Occipital lobe (tissue), 3 donors: ENCODE results near the gene REEP1. TPM values are rescaled to one million over a fixed set of nuclear protein-coding genes. Genes with fewer than 3 reads are reported as not detected.

Experiments used
- DNase-seq: peaks from one replicate; lab custom pipeline; 2025; lab: John Stamatoyannopoulos, UW
- small RNA-seq: library from RNA; depleted of rRNA; stranded (forward); fragments of <200 nt; gene quantifications from one replicate; pipeline ENCODE3, GENCODE V24; 2014
- total RNA-seq: library from RNA; depleted of rRNA; stranded (reverse); fragments of >200 nt; gene quantifications from one replicate; pipeline ENCODE4 v1.2.3, GENCODE V29; 2014

Gene REEP1
- total RNA-seq, 1 donor from 2014 or later: 156 TPM

DNA sequence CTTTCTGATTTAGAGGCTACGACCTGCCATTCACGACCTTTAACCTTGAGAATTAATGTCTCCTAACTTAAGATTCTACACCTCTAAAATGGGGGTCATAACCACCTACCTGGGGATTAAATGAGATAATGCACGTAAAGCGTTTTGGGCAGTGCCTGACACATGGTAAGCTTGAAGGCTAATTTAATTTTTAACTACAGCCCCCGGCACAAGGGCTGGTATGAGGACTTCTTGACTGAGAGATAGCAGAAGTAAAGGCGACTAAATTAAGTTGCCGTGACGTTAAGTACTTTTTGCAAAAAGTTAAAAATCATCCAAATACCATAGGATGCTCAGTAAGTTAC is 137.6 kb downstream of the REEP1 start:
- DNase-seq: no peak

- DNase-seq: no peak
Observed at GRCh38 chr2:86195808-86196387, 141.5 kb downstream of the REEP1 start.

DNA sequence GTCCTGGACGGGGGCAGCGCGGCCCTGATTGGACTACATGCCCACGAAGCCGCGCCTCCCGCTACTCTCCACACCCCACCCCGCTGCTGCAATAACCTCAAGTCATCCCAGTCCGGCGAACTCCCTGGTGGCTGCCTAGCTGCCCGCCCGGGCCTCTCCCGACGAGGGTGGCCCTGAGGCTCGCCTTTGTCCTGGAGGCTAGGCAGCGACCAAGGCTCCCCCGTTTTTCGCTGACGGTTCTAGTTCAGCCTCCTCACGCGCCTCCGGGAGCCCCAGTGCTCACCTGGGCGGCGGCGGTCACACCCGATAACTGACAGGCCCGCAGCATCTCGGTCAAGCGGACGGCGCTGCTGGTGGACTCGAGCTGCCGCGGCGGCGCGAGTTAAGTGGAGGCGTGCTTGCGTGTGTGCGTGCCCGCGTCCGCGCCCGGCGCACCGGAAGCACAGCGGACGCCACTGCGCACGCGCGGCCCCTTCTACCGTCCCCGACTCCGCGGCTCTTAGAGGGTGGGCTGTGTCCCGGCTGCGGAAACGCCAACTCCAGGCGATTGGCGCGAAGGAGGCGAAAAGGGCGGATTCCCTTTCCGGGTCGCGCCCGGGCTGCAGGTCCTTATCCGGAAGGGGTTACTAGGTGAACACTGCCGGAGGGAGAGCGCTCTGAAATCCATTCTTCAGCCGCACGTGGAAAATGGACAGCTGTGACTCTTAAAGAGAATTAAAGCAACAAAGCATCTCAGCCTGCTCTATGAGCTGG is 142.2 kb downstream of the REEP1 start, which contains the start of gene IMMT:
Gene IMMT, minus strand, starts transcription at position 408 of the 753 bp plus-strand sequence. Its CDS starts 80 bp downstream, at position 328.
- DNase-seq: peak; percentile 94

DNA sequence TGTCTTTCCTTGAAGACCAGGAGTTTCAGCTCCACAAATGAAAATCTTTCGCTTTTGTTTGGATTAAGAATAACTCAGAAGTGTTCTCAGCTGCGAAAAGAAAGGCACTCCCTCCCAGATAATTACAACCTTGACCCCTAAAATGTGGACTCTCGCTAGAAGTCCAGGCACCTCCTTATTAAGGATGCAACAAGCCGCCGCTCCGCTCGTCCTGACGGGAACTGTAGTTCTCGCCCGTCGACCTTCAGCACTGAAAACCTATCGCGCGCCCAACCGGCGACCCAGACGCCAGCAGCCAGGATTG is 142.7 kb downstream of the REEP1 start:
- DNase-seq: no peak

- no peak for DNase-seq
Observed at GRCh38 chr2:86193901-86194567, 143.4 kb downstream of the REEP1 start.

DNA sequence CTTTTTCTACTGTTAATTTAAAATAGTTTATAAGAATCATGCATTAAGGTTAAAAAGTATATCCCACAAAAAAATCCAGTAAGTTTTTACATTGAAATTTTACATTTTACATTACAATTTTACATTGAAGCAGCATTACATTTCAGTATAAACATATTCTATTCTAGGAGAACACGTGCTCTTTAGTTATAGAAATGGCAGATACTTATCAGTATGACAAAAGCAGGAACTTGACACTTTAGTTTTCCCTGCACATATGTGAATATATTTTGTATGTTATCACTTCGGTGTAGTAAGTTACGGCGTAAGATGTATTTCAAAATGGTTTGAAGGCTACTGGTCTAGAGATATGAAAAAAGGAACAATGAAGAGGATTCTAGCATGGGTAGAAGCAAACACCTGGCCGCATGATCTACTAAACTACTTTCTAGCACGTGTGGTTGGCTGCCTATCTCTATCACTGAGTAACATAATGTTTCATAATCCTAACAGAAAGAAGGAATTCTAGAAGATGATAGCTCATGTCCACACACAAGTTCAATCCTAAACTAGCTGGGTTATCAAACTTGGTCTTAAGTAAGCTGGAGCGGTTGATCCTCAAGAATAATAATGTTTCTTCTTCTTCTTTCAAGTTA is 147.5 kb downstream of the REEP1 start:
- DNase-seq: no peak

DNA sequence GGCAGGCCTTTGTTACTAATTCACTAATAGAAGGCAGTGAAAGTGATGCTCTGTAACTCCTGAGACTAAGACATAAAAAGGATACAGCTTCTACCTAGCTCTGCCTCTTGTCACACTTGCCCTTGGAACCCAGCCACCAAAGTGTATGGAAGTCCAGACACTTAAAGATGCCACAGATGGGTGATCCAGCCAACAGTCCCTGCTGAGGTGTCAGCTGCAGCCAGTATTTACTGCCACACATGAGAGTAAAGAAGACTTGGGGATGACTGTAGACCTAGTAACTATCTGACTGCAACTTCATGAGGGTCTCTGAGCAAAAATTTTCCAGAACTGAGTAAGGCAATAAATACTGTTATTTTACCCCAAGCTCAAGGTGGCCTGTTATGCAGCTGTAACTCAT is 151.0 kb downstream of the REEP1 start:
- DNase-seq: no peak

GRCh38 chr2:86185517-86186212 is 151.8 kb downstream of the REEP1 start:
- DNase-seq: no peak

GRCh38 chr2:86176597-86176996 is 160.8 kb downstream of the REEP1 start:
- DNase-seq: no peak

GRCh38 chr2:86175828-86176227 is 161.6 kb downstream of the REEP1 start:
- DNase-seq: no peak

- no peak for DNase-seq
Observed at GRCh38 chr2:86174445-86174844, 163.0 kb downstream of the REEP1 start.

- no peak for DNase-seq
Observed at GRCh38 chr2:86172610-86173009, 164.8 kb downstream of the REEP1 start.

DNA sequence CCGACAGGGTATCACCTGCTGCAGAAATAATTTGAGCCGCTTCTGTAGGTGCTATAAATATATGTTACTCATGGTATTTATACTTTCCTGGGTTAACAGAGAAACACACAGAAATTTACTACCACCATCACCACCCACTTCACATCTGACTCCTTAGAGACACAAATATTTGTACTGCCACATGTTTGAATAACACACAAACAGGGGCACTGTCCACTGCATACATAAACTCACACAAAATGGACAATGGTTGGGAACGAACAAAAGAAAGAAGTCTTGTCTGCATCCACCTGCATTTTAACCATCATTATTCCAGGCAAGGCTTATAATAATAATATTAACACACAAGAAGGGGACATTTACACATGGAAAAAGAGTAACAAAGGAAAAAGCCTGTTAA is 166.1 kb downstream of the REEP1 start:
- DNase-seq: no peak

- no peak for DNase-seq
Observed at GRCh38 chr2:86170449-86170848, 167.0 kb downstream of the REEP1 start.

Small RNAs within 50 kb of the gene (small RNA-seq; reads per million reads assigned to genes)
- gene MIR4779: not detected
- gene RF00096: not detected
- not detected for gene RF00413

Other genes starting within 250 kb of the REEP1 start
- gene POLR1A, start 231.7 kb downstream of the REEP1 start, total RNA-seq: 9.5 TPM
- 114 TPM for gene PTCD3, start 231.4 kb downstream of the REEP1 start, total RNA-seq
- gene IMMT, start 142.2 kb downstream of the REEP1 start, total RNA-seq: 42.3 TPM
- 54.1 TPM for gene MRPL35, start 138.2 kb downstream of the REEP1 start, total RNA-seq
- gene KDM3A, start 103.7 kb upstream of the REEP1 start, total RNA-seq: 31.4 TPM
- 50.1 TPM for gene CHMP3, start 225.8 kb upstream of the REEP1 start, total RNA-seq